Astrocyte of the cerebellum (primary cell): ENCODE measurements around the gene C16orf90.

ENCODE experiments used
- DNase-seq: peaks from one replicate; pipeline ENCODE4 v3.0.0-alpha.2; 2011; ENCODE audit warnings: low read depth
- H3K4me3 ChIP-seq: 2 replicates; pipeline ENCODE4 v1.5.1; 2011; ENCODE audit warnings: mild to moderate bottlenecking, low read depth, low read length, moderate library complexity
- CTCF ChIP-seq: IDR thresholded peaks from 2 replicates; pipeline ENCODE4 v1.5.1; 2012; ENCODE audit warnings: low read length, low read depth, moderate library complexity, mild to moderate bottlenecking; ENCODE audit errors: missing control alignments
- in situ Hi-C: cut with HindIII; loops from 2 replicates; pipeline ENCODE4 v1.10.0; 2017; ENCODE audit warnings: low sequenced_read_pairs

C16orf90 gene

GRCh38 chr16:3485821-3486505, 9.3 kb downstream of the C16orf90 start:
- no peak for TF ChIP-seq CTCF
- DNase-seq, result no peak
- no peak overlapping the region for H3K4me3 ChIP-seq
- in situ Hi-C loops, result no loop called here

- TF ChIP-seq CTCF, result no peak
- in situ Hi-C loops, result no loop called here
- no peak overlapping the region for H3K4me3 ChIP-seq
- DNase-seq, result no peak
Measured at GRCh38 chr16:3485097-3485745, 10.1 kb downstream of the C16orf90 start.

GRCh38 chr16:3484318-3485096, 10.8 kb downstream of the C16orf90 start:
- no peak overlapping the region for H3K4me3 ChIP-seq
- DNase-seq, result no peak
- in situ Hi-C loops, result no loop called here
- no peak for TF ChIP-seq CTCF

- H3K4me3 ChIP-seq, result no peak overlapping the region
- in situ Hi-C loops, result no loop called here
- no peak for TF ChIP-seq CTCF
- DNase-seq, result no peak
Measured at GRCh38 chr16:3482659-3483241, 12.5 kb downstream of the C16orf90 start.

GRCh38 chr16:3481696-3482658, 13.3 kb downstream of the C16orf90 start:
- no peak for TF ChIP-seq CTCF
- DNase-seq, result no peak
- in situ Hi-C loops, result no loop called here
- no peak overlapping the region for H3K4me3 ChIP-seq
